GM18507 (cell line): ENCODE measurements around the gene PPP2R5D.
A peak's percentile ranks its signal among the peaks of the same experiment; 100 is the strongest.
"Not testable (repeated sequence)": the region's sequence is repeated elsewhere in the genome, so short reads cannot be mapped to it uniquely, and the experiment has no call there.

ENCODE experiments used
- DNase-seq: peaks from one replicate; pipeline ENCODE4 v3.0.0; 2011; ENCODE audit warnings: low read depth; ENCODE audit not compliant: insufficient read length; ENCODE audit errors: extremely low spot score
- FAIRE-seq: peaks from 2 replicates; lab custom pipeline; 2011; peaks lifted over from hg19 to GRCh38; lab: Jason Lieb, UNC

Gene PPP2R5D

DNA sequence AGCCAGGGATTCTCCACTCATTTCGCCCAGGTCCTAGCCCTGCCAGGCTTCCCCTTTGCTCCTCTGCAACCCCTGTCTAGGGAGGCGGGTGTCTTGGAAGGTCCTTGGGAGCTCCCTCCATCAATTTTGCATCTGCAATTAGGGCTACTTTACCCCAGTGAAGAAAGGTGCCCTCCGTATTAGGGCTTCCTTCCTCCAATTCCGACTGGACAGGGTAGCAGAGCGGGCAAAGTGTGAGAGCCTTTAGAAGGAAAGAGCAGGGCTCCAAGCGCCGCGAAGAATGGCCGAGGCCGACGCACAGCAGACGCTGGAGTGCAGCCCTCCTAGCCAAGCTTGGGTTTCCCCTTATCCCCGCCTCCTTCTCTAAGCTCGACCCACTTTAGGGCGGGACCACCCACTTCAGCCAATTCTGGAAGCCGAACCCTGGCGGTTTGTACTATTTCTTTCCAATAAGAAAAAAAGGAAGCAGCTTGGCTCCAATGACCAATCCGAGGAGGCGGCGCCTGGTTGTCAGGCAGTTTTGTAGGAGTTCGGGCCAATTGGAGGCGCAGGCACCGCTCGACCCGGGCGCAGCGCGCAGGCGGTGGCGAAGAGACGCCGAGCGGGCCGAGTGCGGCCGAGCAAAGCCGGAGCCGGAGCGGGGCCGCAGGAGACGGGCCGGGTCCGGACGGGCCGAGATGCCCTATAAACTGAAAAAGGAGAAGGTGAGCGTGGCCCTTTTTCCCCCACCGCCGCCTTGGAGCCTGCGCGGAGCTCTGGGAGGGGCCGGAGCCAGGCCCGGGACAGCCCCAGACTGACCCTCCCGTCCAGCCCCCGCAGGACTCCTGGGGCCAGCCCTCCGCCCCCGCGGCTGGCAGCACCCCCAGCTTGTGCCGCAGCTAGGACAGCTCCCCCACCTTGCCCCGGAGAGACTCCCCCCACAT is at the start of gene PPP2R5D:
PPP2R5D (plus strand) TSS at position 570 of the 923 bp plus-strand sequence; CDS start at position 678, 108 bp downstream.
- peak; percentile 98 for FAIRE-seq
- peak; percentile 94 for DNase-seq

- DNase-seq = no peak
- FAIRE-seq = no peak
Observed at GRCh38 chr6:42935322-42935721, 49.0 kb upstream of the PPP2R5D start.

DNA sequence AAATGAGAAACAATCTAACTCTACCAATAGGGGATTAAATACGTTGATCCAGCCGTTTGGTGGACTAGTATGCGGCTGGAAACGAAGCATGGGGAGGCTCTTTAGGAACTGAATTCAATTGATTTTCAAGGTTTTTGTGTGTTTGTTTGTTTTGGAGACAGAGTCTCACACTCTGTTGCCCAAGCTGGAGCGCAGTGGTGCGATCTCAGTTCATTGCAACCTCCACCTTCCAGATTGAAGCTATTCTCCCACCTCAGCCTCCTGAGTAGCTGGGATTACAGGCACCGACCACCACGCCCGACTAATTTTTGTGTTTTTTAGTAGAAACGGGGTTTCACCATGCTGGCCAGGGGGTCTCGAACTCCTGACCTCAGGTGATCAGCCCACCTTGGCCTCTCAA is 48.0 kb upstream of the PPP2R5D start:
- FAIRE-seq = no peak
- DNase-seq = no peak

DNA sequence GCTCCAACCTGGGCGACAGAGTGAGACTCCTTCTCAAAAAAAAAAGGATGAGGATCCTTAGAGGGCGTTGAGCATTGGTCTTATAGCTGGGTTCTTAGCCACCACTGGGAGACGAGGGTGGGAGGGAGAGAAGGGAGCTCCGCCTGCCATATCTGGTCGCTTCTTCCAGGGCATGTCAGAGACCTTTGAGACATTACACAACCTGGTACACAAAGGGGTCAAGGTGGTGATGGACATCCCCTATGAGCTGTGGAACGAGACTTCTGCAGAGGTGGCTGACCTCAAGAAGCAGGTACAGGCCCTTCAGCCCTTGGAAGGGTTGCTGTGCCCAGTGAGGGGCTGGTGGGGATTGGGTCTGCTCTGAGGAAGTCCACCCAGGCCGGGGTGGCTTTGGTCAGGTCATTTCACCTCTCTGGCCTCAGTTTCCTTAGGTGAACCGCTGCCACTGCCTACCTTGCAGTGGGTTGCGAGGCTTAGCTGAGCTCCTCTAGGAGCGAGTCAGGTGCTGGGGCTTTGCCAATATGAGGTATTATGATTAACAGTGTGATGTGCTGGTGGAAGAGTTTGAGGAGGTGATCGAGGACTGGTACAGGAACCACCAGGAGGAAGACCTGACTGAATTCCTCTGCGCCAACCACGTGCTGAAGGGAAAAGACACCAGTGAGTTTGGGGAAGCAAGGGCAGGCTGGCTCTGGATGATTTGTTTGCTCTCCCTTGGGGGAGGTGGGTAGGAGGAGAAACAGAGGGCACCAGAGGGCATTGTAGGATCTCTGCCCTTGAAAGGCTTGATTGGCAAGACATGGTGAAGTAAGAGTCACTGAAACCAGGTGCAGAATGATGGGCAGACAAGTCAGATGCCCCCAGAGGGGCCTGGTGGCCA is 46.6 kb upstream of the PPP2R5D start:
- DNase-seq (no peak), FAIRE-seq (no peak)

DNA sequence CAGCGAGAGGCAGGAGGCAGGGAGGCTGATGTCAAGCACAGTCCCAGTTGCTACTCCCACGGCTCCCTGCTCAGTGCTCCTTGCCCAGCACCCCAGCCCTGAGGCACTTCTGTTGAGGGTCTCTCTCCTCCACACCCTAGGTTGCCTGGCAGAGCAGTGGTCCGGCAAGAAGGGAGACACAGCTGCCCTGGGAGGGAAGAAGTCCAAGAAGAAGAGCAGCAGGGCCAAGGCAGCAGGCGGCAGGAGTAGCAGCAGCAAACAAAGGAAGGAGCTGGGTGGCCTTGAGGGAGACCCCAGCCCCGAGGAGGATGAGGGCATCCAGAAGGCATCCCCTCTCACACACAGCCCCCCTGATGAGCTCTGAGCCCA is 46.0 kb upstream of the PPP2R5D start:
- FAIRE-seq = no peak
- DNase-seq = no peak

DNA sequence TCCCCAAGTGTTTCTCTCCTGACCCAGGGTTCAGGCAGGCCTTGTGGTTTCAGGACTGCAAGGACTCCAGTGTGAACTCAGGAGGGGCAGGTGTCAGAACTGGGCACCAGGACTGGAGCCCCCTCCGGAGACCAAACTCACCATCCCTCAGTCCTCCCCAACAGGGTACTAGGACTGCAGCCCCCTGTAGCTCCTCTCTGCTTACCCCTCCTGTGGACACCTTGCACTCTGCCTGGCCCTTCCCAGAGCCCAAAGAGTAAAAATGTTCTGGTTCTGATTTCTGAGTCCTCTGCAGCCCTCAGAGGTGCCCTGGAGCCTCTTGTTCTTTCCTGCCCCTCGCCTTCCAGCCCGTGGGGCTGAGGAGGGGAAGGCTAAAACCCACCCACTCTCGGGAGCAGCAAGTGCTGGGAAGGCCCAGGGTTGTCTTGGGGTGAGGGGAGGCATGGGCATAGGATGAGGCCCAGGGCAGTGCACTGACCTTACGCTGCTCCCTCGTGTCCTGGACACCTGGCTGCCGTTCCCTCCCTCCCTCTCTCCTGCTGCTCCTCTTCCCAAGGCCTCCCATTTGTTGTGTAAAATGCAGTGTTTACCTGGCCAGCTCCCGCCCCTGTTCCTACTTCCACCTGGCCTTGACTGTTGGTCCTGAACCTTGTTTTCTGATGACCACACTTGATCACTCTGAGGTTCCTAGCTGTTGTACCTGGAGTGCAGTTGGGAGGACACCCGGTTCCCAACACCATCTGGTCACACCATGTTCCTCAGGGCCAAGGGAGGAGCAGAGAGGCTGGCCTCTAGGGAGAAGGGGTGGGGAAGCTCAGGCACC is 45.2 kb upstream of the PPP2R5D start:
- no peak for DNase-seq
- no peak for FAIRE-seq

- DNase-seq (no peak), FAIRE-seq (no peak)
Observed at GRCh38 chr6:42939810-42940167, 44.6 kb upstream of the PPP2R5D start.

- DNase-seq (no peak), FAIRE-seq (no peak)
Observed at GRCh38 chr6:42940493-42941045, 43.8 kb upstream of the PPP2R5D start.

DNA sequence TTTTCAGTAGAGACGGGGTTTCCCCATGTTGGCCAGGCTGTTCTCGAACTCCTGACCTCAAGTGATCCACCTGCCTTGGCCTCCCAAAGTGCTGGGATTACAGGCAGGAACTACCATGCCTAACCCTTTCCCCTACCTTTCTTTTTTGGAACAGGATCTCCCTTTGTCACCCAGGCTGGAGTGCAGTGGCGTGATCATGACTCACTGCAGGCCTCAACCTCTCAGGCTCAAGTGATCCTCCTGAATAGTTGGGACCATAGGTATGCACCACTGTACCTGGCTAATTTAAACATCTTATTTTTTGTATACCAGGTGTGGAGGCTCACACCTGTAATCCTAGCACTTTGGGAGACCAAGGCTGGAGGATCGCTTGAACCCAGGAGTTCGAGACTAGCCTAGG is 43.0 kb upstream of the PPP2R5D start:
- DNase-seq, FAIRE-seq: not testable (repeated sequence)

GRCh38 chr6:42942444-42942843 is 41.9 kb upstream of the PPP2R5D start:
- no peak for FAIRE-seq
- DNase-seq = no peak

DNA sequence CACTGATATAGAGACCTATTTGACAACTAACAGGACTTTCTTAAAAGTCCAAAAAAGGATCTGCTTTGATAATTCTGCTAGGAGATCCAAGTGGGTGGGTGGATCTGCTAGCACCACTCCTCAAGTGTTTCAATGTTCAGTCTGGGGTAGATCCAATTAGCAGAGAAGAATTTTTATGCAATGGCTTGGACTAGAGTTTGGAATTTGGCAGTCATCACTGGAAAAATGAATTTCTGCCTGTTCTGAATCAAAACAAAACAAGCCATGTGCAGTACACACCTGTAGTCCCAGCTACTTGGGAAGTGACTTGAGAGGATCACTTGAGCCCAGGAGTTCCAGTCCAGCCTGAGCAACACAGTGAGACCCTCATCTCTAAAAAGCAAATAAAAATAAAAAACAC is 36.4 kb upstream of the PPP2R5D start:
- DNase-seq (no peak), FAIRE-seq (no peak)

- DNase-seq (no peak), FAIRE-seq (no peak)
Observed at GRCh38 chr6:42952389-42952788, 32.0 kb upstream of the PPP2R5D start.

- not testable (repeated sequence) for DNase-seq, FAIRE-seq
Observed at GRCh38 chr6:42954405-42954804, 30.0 kb upstream of the PPP2R5D start.

DNA sequence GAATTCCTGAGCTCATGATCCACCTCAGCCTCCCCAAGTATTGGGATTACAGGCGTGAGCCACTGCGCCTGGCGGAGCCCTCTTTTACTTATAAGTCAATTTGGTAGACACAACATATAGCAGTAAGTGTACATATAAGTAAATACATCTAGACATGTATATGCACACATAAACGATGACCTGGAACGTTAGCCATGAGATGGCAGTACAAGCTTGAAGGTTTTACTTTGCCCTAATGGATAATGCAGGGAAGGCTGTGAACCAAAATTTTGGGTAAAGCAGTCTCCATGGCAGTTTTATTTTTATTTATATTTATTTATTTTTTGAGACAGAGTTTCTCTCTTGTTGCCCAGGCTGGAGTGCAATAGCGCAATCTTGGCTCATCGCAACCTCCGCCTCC is 26.2 kb upstream of the PPP2R5D start:
- DNase-seq (no peak), FAIRE-seq (no peak)

- DNase-seq (no peak), FAIRE-seq (no peak)
Observed at GRCh38 chr6:42959917-42960242, 24.5 kb upstream of the PPP2R5D start.

DNA sequence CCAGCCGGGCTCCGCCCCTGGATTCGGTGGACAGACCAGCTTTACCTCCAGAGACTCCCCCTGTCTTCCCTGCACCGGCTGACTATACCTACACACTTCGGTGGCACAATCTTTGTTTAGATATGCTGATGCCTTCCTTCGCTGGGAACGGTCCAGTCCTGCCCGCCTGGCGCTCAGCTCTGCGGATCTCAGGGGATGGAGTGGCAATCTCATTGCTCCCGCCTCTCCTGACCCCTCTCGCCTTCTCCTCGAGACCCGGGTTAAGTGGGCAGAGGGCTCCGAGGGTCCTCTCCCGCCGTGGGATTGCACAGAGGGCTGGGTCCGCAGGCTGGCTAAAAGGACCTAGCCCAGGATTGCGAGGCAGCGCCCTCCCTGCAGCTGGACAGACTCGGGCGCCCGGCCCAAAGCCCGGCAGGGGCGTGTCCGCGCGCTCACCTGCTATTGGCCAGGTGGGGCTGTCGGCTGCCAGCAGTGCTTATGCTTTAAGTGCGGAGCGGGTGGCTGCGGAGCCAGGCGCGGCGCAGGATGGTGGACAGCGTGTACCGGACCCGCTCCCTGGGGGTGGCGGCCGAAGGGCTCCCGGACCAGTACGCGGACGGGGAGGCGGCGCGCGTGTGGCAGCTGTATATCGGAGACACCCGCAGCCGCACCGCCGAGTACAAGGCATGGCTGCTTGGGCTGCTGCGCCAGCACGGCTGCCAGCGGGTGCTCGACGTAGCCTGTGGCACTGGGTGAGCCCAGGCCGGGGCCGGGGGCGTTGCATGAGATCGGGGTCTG is 23.9 kb upstream of the PPP2R5D start, which contains the start of gene GNMT:
GNMT (plus strand) TSS at position 512 of the 777 bp plus-strand sequence; CDS start at position 526, 14 bp downstream.
- FAIRE-seq (no peak), DNase-seq (no peak)

- DNase-seq (no peak), FAIRE-seq (no peak)
Observed at GRCh38 chr6:42961020-42961470, 23.3 kb upstream of the PPP2R5D start.

DNA sequence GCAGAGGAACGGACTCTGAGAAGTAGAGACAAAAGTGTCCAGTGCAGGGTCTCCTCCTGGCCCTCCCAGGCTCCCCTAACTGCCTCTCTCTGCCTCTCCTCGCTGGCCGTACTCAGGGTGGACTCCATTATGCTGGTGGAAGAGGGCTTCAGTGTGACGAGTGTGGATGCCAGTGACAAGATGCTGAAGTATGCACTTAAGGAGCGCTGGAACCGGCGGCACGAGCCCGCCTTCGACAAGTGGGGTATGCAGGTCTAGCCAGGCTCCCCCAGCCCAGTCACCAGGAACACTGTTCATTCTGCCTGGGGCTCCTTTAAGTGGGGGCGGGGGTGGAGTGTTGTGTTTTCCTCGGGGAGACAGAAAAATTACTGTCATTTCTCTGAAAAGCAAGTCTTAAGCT is 22.3 kb upstream of the PPP2R5D start:
- FAIRE-seq = no peak
- DNase-seq = no peak
